Right renal pelvis (tissue), 4 donors: ENCODE results near the gene RBCK1. TPM values are rescaled to one million over a fixed set of nuclear protein-coding genes. Genes with fewer than 3 reads are reported as not detected.

Source experiments
- DNase-seq, 4 donors: peaks; one replicate each; pipeline ENCODE4 v3.0.0-alpha.2; 2013; ENCODE audit warnings: low read depth in 4 of 4, low spot score in 3 of 4, missing footprints in 1 of 4
- polyA plus RNA-seq, 4 donors: library from polyadenylated mRNA; unstranded; fragments of 120-200 nt; gene quantifications; one replicate each; pipeline ENCODE4 v1.2.1, GENCODE V29; 2013; ENCODE audit not compliant: insufficient read length in 4 of 4

Gene RBCK1
- polyA plus RNA-seq, 4 donors = 74.1 to 89.0 (median 80.0) TPM

- no peak for DNase-seq
Measured at GRCh38 chr20:396619-397431, 11.3 kb upstream of the RBCK1 start.

DNA sequence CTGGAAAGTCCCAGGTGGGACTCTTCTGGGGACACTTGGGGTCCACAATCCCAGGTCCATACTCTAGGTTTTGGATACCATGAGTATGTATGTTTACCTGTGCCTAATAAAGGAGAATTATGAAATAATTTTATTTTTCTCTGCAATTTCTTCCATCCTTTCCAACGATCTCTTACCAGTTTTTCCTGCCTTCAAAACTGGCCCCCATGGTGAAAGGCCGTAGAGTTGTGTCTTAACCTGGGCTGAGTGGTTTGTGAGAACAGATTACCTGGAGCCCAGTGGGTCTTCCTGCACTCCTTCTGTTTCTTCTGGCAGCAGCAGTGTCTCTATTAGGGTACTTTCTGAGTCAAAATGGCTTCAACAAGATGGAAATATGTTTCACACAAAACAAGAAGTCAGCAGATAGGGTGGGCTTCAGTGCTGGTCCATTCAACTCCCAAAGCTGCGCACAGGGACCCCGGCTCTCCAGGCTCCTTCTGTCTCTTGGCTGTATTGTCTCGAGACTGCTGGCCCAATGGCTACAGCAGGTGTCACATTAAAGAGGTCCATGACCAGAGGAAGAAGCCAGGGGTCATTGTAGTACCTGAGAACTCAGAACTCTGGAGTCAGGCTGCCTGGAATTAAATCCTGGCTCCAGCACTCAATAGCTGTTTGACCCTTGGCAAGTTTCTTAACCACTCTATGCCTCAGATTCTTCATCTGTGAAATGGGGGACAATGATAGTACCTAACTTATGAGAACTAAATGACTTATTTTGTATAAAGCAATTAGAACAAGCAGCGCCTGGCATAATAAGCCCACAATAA is 10.5 kb upstream of the RBCK1 start:
- no peak for DNase-seq

- no peak for DNase-seq
Measured at GRCh38 chr20:399182-399707, 8.9 kb upstream of the RBCK1 start.

DNA sequence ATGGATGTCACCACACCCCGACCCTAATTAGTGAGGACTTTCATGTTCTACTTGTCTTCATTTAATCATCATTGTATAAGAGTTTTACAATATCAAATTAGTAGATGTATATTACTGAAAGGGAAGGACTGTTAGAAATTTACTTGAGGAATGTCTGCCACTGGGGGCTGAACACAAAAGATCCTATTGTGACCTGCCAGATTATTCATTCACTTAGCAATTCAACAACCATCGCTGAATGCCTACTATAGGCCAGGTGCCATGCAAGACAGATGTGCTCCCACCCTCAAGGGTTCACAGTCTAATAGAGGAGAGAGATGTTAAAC is 8.0 kb upstream of the RBCK1 start:
- DNase-seq = no peak

DNA sequence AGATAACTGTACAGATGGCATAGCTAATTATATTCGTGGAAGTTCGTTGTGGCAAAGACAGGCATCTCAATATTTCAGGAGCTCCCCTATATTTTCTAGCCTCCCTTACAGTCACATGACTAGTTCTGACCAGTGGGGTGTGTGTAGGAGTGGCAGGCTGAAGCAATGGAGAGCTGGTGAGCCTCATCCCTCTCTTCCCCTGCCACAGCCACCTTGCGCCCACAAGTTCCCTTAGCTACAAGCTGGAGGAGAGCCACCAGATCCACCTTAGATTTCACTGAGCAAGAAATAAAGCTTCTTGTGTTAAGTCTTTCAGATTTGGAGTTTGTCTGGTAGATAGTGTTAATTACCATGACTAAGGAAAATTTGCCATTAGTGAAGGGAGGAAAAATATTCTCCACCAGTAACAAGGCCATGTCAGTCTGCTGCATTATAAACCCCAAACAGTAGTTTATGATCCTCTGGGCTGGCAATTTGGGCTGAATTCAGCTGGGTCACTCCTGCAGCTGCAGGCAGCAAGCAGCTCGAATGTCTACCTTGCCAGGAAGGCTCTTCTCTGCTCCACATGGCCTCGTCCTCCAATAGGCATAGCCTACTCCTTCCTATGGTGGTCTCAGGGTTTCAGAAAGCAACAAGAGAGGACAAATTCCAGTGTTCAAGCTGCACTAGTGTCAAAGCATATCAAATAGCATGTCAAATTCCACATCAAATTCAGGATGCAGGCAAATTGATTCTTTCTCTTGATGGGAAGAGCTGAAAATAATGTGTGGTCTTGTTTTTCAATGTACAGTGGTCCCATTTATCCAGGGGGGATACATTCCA is 7.4 kb upstream of the RBCK1 start:
- DNase-seq = no peak

DNA sequence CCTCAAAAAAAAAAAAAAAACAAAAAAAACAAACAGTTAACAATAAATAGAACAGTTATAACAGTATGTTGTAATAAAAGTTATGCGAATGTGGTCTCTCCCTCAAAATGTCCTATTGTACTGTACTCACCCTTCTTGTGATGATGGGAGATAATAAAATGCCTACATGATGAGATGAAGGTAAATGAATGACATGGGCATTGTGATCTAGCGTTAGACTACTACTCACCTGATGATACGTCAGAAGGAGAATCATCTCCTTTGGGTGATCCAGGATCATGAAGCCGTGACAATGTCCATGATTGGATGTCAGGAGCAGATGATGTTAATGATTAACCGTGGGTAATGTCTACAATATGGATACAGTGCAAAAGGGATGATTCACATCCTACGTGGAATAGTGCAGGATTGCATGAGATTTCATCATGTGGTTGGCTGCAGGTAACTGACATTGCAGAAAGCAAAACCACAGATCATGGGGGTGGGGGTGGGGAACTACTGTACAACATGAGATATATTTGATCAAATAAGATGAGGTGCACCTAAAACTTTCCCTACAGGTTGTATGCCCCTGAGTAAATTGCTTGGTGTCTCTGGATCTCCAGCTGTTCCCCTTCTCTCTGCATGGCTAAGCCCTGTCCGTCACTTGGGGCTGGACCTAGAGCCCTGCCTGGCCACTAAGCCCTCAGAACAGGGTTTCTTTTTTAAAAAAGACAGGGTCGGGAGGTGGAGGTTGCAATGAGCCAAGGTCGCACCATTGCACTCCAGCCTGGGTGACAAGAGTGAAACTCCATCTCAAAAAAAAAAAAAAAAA is 6.2 kb upstream of the RBCK1 start:
- DNase-seq = no peak

GRCh38 chr20:402496-402885 is 5.6 kb upstream of the RBCK1 start:
- no peak for DNase-seq

- no peak for DNase-seq
Measured at GRCh38 chr20:402898-403581, 5.1 kb upstream of the RBCK1 start.

DNA sequence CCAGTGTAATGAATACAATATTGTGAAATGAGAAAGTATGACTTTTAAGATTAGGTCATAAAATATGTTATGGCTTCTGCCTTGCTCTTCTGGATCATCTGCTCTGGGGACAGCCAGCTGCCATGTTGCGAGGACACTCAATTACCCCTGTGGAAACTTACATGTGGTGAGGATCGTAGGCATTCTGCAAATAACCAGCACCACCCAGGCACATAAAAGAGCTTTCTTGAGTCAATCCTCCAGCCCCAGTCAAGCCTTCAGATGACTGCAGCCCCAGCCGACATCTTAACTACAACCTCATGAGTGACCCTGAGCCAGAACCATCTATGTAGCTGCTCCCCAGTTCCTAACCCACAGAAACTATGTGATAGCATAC is 4.5 kb upstream of the RBCK1 start:
- no peak for DNase-seq

DNA sequence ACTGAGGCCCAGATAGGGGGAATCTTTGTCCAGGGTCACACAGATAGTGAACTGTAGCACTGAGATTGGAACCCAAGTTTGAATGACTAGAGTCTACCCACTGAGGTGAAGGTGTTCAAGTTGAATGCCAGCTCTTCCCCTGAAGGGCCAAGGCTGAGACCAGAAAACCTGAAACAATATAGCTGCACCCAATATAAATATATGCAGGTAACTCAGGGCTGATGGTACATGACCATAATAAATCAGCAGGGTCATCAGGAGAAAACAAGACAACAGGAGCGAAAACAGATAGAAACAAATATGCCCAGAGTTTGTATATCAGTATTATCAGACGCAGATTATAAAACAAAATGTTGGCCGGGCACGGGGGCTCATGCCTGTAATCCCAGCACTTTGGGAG is 4.0 kb upstream of the RBCK1 start:
- no peak for DNase-seq

DNA sequence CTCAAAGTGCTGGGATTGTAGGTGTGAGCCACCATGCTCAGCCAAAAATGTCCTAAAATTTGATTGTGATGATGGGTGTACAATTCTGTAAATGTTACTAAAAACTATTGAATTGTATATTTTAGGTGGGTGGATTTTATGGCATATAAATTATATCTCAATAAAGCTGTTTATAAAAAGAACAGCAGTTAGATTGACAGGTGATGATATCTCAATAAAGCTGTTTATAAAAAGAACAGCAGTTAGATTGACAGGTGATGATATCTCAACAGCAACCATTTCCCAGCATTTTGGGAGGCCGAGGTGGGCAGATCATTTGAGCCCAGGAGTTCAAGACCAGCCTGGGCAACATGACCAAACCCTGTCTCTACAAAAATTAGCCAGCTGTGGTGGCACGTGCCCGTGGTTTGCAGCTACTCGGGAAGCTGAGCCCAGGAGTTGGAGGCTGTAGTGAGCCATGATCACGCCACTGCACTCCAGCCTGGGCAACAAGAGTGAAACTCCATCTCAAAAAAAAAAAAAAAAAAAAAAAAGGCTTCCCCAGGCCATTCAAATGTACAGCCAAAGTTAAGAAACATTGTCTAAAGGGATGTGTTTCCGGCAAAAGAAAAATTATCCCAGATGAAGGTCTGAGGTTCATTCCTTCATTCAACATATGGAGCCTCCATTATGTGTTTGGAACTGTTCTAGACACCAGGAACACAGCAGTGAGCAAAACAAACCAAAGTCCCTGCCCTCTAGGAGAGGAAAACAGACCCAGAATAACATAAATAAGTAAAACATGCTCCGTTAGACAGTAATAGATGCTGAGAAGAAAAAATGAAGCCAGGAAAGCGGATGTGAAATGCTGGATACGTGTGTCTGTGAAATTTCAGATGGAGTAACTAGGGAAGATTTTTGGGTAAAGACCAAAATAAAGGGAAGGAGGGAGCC is 1.6 kb upstream of the RBCK1 start:
- DNase-seq = no peak

GRCh38 chr20:407133-407952 is 756 bp upstream of the RBCK1 start:
- DNase-seq = peak in 3 of 4 donors; percentile 41 to 54 (median 43)

- DNase-seq = no peak
Measured at GRCh38 chr20:408843-409696, 971 bp downstream of the RBCK1 start.

DNA sequence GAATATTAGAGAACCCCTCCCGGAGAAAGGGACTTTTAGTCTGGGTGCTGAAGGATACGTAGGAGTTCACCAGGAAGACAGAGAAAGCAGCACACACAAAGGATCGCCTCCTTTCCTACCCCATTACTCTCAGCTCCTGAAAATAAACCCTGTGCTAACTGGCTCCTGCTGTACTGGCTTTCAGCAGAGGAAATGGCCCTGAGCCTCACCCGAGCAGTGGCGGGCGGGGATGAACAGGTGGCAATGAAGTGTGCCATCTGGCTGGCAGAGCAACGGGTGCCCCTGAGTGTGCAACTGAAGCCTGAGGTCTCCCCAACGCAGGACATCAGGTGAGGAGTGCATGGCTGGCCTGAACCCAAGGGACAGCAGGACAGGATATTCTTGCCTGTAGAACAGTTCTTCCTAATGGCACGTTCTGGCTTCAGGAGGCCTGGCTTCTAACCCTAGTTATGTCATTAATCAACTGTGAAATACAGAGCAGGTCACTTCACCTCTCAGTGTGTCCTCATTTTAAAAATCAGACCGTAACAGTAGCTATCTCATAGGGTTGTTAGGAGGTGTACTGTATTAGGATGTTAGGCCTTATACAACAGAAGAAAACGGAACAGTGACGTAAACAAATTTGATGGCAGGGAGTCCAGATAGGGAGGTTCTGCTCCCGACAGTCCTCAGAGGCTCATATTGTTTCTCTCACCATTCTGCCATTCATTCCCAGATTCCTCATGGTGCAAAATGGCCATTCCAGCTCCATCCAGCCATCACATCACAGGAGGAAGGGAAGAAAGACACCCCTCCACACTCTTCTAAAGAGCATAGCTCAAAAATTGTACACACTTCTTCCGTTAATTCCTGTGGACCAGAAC is 1.8 kb downstream of the RBCK1 start:
- no peak for DNase-seq

GRCh38 chr20:412081-412480 is 4.0 kb downstream of the RBCK1 start:
- DNase-seq = no peak

DNA sequence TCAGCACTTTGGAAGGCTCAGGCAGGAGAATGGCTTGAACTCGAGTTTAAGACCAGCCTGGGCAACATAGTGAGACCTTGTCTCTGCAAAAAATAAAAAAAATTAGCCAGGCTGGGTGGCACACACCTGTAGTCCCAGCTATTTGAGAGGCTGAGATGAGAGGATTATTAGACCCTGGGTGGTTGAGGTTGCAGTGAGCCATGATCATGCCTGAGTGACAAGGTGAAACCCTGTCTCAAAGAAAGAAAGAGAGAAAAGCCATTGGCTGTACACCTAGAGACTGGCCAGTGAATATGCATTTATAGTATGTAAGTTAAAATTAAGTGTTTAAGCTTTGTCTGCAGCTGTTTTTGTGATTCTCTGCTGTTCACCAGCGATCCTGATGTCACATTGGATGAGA is 6.1 kb downstream of the RBCK1 start:
- no peak for DNase-seq
